Spleen (tissue), 11 donors: ENCODE data around the gene ACSL1. TPM values are rescaled to one million over a fixed set of nuclear protein-coding genes. Genes with fewer than 3 reads are reported as not detected.

Source experiments
- DNase-seq: peaks from one replicate; pipeline ENCODE4 v3.0.0-alpha.2; 2020
- H3K27ac ChIP-seq, 8 donors: fragments of 200-600 bp; sonication (generic) in 7 of 8; 1 replicate in 4 of 8; 2 replicates in 4 of 8; pipeline versions ENCODE4 v1.5.0 to v1.8.0; 2016 to 2021; ENCODE audit warnings: inconsistent platforms in 4 of 8, mild to moderate bottlenecking in 4 of 8, moderate library complexity in 1 of 8
- H3K27me3 ChIP-seq, 7 donors: fragments of 200-600 bp; sonication (generic) in 6 of 7; replicated peaks in 1 of 7; 1 replicate in 4 of 7; 2 replicates in 3 of 7; pipeline versions ENCODE4 v1.5.0 to v1.8.0; 2016 to 2021; ENCODE audit warnings: inconsistent platforms in 3 of 7, mild to moderate bottlenecking in 1 of 7
- H3K36me3 ChIP-seq, 6 donors: fragments of 200-600 bp; sonication (generic) in 5 of 6; 1 replicate in 4 of 6; 2 replicates in 2 of 6; pipeline versions ENCODE4 v1.5.0 to v1.8.0; 2016 to 2021; ENCODE audit warnings: inconsistent platforms in 2 of 6
- H3K4me1 ChIP-seq, 6 donors: fragments of 200-600 bp; sonication (generic) in 5 of 6; 1 replicate in 3 of 6; 2 replicates in 3 of 6; pipeline versions ENCODE4 v1.5.0 to v1.8.0; 2016 to 2021; ENCODE audit warnings: inconsistent platforms in 3 of 6
- H3K4me3 ChIP-seq, 8 donors: fragments of 200-600 bp; sonication (generic) in 7 of 8; 1 replicate in 4 of 8; 2 replicates in 4 of 8; pipeline versions ENCODE4 v1.5.0 to v1.8.0; 2016 to 2021; ENCODE audit warnings: inconsistent platforms in 4 of 8, mild to moderate bottlenecking in 4 of 8, moderate library complexity in 2 of 8
- H3K9me3 ChIP-seq, 8 donors: fragments of 200-600 bp; sonication (generic) in 7 of 8; 1 replicate in 4 of 8; 2 replicates in 4 of 8; pipeline versions ENCODE4 v1.5.0 to v1.8.0; 2016 to 2021; ENCODE audit warnings: inconsistent platforms in 4 of 8
- POLR2A ChIP-seq, 3 donors: fragments of 450-650 bp; IDR thresholded peaks; one replicate each; pipeline ENCODE4 v1.5.1; 2017; ENCODE audit warnings: antibody characterized with exemption in 3 of 3, mild to moderate bottlenecking in 1 of 3
- POLR2AphosphoS5 ChIP-seq, 3 donors: sonication (generic); formaldehyde crosslinking; IDR thresholded peaks; one replicate each; pipeline ENCODE4 v1.5.1; 2017; ENCODE audit warnings: antibody characterized with exemption in 3 of 3
- WGBS, 5 donors: extraction: QIAGEN DNeasy Blood & Tissue Kit in 3 of 5; methylation state at CpG; one replicate each; pipeline versions ENCODE4 v1.1.5 to v1.1.7; 2013 to 2018; 5-methylcytosine and 5-hydroxymethylcytosine counted together
- intact Hi-C: fragments of 100-400 bp; cut with DNase I; formaldehyde crosslinking; loops from one replicate; pipeline ENCODE4 v1.15.0; 2023; ENCODE audit warnings: low total_unique reads
- polyA plus RNA-seq, 3 donors: library from polyadenylated mRNA; stranded (reverse); fragments of 200-250 nt; gene quantifications; one replicate each; pipeline ENCODE4 v1.2.1, GENCODE V29; 2013
- total RNA-seq, 7 donors: library from RNA; depleted of rRNA in 3 of 7; stranded (reverse); fragments of >200 nt in 3 of 7; fragmentation: NEBNext Ultra II Directional in 4 of 7; extraction: Animal tissue kit (Norgen Biotek cat#: 25700) in 4 of 7; gene quantifications; one replicate each; pipeline versions ENCODE4 v1.1.0 to v1.2.1, GENCODE V29; 2016 to 2021
- TF ChIP-seq, protein P1 (sequence below), 11 experiments: fragments of 200-600 bp in 7 of 11; fragments of 450-650 bp in 4 of 11; sonication (generic) in 4 of 11; IDR thresholded peaks in 8 of 11; conservative IDR thresholded peaks in 3 of 11; 1 replicate in 7 of 11; 2 replicates in 4 of 11; pipeline versions ENCODE4 v1.4.0 to v1.8.0; 2016 to 2021; ENCODE audit warnings: antibody characterized with exemption in 11 of 11, inconsistent platforms in 4 of 11, mild to moderate bottlenecking in 1 of 11
- donor health status: healthy with polysubstance abuse.
- donor health status: DM: no; HTN: no; CAD: no; lungs with moderate emphysema.
- donor health status: DM: no; HTN: no; CAD: no.
- donor health status: Bipolar disorder and iron deficiency.
- donor health status: healthy.
- donor health status: DM: no; HTN: no; CAD: no.
- donor health status: DM: yes; HTN: yes; CAD: no.

The ACSL1 gene
- total and polyA plus RNA-seq, 10 donors, result 17.6 to 333 (median 118) TPM

DNA sequence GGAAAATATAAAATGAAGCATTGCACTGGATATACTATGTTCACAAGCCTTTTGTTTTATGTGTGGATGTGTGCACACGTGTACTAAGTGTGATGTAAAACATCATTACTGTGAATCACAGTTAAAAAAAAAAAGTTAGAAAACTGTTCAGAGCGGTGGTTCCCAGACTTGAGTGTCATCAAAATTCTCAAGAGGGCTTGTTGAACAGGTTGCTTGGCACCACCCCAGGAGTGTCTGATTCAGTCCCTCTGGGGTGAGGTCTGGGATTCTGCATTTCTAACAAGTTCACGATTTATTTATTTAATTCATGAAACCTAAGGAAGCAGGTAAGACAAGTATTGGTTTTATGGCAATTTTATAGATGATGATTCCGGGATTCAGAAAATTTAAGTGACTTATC, 93.6 kb downstream of the ACSL1 start:
- DNase-seq, result no peak
- no peak overlapping the region for H3K27ac ChIP-seq
- TF ChIP-seq POLR2A (IDR thresholded peaks at IDR 0.05) (no peak), POLR2AphosphoS5 (IDR thresholded peaks at IDR 0.05) (no peak)
- TF ChIP-seq, protein P1, sequence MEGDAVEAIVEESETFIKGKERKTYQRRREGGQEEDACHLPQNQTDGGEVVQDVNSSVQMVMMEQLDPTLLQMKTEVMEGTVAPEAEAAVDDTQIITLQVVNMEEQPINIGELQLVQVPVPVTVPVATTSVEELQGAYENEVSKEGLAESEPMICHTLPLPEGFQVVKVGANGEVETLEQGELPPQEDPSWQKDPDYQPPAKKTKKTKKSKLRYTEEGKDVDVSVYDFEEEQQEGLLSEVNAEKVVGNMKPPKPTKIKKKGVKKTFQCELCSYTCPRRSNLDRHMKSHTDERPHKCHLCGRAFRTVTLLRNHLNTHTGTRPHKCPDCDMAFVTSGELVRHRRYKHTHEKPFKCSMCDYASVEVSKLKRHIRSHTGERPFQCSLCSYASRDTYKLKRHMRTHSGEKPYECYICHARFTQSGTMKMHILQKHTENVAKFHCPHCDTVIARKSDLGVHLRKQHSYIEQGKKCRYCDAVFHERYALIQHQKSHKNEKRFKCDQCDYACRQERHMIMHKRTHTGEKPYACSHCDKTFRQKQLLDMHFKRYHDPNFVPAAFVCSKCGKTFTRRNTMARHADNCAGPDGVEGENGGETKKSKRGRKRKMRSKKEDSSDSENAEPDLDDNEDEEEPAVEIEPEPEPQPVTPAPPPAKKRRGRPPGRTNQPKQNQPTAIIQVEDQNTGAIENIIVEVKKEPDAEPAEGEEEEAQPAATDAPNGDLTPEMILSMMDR (IDR thresholded peaks at IDR 0.05 in 8 of 11, conservative IDR thresholded peaks at IDR 0.05 in 3 of 11), result no peak
- H3K27me3 ChIP-seq, result no peaks in the 10 kb centered on the region
- intact Hi-C loops, result no loop called here
- H3K4me3 ChIP-seq, result no peak overlapping the region
- WGBS, 5 donors, result 60 to 74% (median 69%) methylated on average over 4 of the region's 4 CpGs
- peaks cover 0 to 17% (median 0%) of the 10 kb centered on the region in 6 donors for H3K36me3 ChIP-seq
- peaks cover 7 to 24% (median 19%) of the 10 kb centered on the region in 6 donors for H3K4me1 ChIP-seq
- no peaks in the 10 kb centered on the region for H3K9me3 ChIP-seq

DNA sequence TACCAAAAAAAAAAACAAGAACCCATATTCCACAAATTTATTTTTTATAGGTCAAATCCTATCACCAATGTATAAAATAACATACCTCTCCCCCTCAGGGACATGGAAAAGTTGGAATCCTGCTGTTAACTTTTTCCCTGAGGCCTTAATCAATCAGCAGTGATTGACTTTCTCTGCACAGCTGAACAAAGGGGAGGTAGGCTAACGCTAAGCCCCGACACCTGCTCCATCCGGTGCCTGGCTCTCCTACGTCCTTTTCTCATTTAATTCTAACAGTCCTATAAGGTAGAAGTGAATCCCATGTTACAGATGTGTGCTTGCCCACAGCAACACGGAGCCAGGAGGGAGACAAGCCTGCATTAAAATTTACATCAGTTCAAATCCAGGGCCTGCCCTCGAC, 94.7 kb downstream of the ACSL1 start:
- intact Hi-C loops, result no loop called here
- no peak overlapping the region for H3K27ac ChIP-seq
- no peak overlapping the region for H3K4me3 ChIP-seq
- 84 to 90% (median 86%) methylated on average over 6 of the region's 6 CpGs for WGBS, 5 donors
- DNase-seq, result no peak
- TF ChIP-seq POLR2A (IDR thresholded peaks at IDR 0.05), result no peak
- no peak for TF ChIP-seq POLR2AphosphoS5 (IDR thresholded peaks at IDR 0.05)
- TF ChIP-seq, protein P1 (IDR thresholded peaks at IDR 0.05 in 8 of 11, conservative IDR thresholded peaks at IDR 0.05 in 3 of 11), result no peak
- H3K27me3 ChIP-seq, result no peaks in the 10 kb centered on the region
- peaks cover 7 to 25% (median 20%) of the 10 kb centered on the region in 6 donors for H3K4me1 ChIP-seq
- H3K36me3 ChIP-seq, result peaks cover 0 to 17% (median 0%) of the 10 kb centered on the region in 6 donors
- no peaks in the 10 kb centered on the region for H3K9me3 ChIP-seq

DNA sequence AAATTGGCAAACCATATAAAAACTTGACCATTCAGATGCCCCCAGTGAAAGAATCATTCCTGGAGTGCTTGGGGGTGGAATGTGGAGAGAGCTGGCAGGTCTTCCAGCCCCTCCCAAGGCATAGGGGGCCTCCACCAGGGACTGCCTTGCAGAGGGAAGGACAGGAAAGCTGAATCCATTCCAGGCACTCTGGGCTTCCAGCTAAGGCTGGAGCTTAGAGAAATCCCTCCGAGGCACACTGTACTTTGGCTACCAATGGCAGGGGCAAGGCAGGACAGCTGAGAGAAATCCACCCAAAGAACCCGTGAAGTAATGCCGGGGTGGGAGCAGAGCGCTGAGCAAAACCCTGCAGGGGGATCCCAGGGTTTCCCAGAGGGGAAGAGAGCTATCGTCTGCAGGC, 95.8 kb downstream of the ACSL1 start:
- WGBS, 5 donors, result 70 to 86% (median 84%) methylated on average over 5 of the region's 5 CpGs
- intact Hi-C loops, result loop anchor here (10.0 kb wide), 1 partner anchor 465 kb away; no protein-coding TSS in a partner anchor
- Histone ChIP-seq H3K4me3 (no peak overlapping the region), H3K36me3 (peaks cover 0 to 17% (median 0%) of the 10 kb centered on the region in 6 donors), H3K27ac (no peak overlapping the region), H3K4me1 (peaks cover 7 to 23% (median 20%) of the 10 kb centered on the region in 6 donors), H3K27me3 (no peaks in the 10 kb centered on the region), H3K9me3 (no peaks in the 10 kb centered on the region)
- no peak for DNase-seq
- TF ChIP-seq, protein P1 (IDR thresholded peaks at IDR 0.05 in 8 of 11, conservative IDR thresholded peaks at IDR 0.05 in 3 of 11), result no peak
- TF ChIP-seq POLR2AphosphoS5 (IDR thresholded peaks at IDR 0.05) (no peak), POLR2A (IDR thresholded peaks at IDR 0.05) (no peak)

DNA sequence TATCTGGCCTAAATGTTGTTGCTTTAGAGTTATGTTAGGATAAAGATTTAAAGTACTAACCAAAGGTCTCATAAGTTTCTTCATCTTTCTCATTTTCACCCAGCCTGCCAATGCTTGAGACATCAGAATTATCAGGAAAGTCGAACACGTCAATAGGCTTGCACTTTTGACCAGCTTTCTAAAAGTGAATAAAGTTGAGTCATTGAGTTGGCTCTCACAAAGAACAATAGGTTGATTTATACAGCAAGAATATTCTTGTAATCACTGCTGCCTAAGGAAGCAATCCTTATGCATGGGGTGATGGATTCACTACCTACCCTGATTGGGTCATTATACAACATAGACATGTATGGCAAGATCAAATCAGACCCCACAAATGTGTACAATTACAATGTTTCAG, 96.9 kb downstream of the ACSL1 start:
- Histone ChIP-seq H3K27ac (no peak overlapping the region), H3K9me3 (no peaks in the 10 kb centered on the region), H3K27me3 (no peaks in the 10 kb centered on the region), H3K4me1 (peaks cover 4 to 14% (median 13%) of the 10 kb centered on the region in 6 donors), H3K4me3 (no peak overlapping the region), H3K36me3 (peaks cover 0 to 24% (median 0%) of the 10 kb centered on the region in 6 donors)
- no peak for DNase-seq
- 66 to 98% (median 96%) methylated on average over 2 of the region's 2 CpGs for WGBS, 5 donors
- TF ChIP-seq, protein P1 (IDR thresholded peaks at IDR 0.05 in 8 of 11, conservative IDR thresholded peaks at IDR 0.05 in 3 of 11), result no peak
- TF ChIP-seq POLR2AphosphoS5 (IDR thresholded peaks at IDR 0.05), result no peak
- TF ChIP-seq POLR2A (IDR thresholded peaks at IDR 0.05), result no peak
- intact Hi-C loops, result loop anchor here (10.0 kb wide), 1 partner anchor 464 kb away; no protein-coding TSS in a partner anchor
